A673 (cell line): ENCODE measurements around the gene CYTH1. TPM values are rescaled to one million over a fixed set of nuclear protein-coding genes. Genes with fewer than 3 reads are reported as not detected.

ENCODE experiments used
- BruUV-seq: library from RNA; stranded (reverse); fragments of 400-500 nt; replicated peaks from 2 replicates; lab custom pipeline; 2021; lab: Mats Ljungman, UMichigan
- CTCF ChIA-PET: fragments of 300-600 bp; sonication (Branson Sonifier 250); formaldehyde crosslinking; loops from one replicate; lab custom pipeline; 2022; ENCODE audit warnings: antibody characterized with exemption; lab: Charles Lee
- POLR2A ChIA-PET: fragments of 300-600 bp; sonication (Branson Sonifier 250); formaldehyde crosslinking; loops from one replicate; lab custom pipeline; 2022; ENCODE audit warnings: antibody characterized with exemption; ENCODE audit not compliant: low non-redundant PET; lab: Charles Lee
- DNase-seq: peaks from one replicate; pipeline ENCODE4 v3.0.0-alpha.2; 2015; ENCODE audit warnings: low spot score
- H3K27ac ChIP-seq: fragments of 200-600 bp; sonication (generic); 2 replicates; pipeline ENCODE4 v1.5.1; 2016; ENCODE audit warnings: mixed run types, low read depth, mild to moderate bottlenecking, mixed read lengths, antibody characterized with exemption, low read length; ENCODE audit not compliant: poor library complexity, severe bottlenecking
- H3K27me3 ChIP-seq: fragments of 200-600 bp; sonication (generic); replicated peaks from 2 replicates; pipeline ENCODE4 v1.6.1; 2017; ENCODE audit warnings: mixed run types, low read depth, mild to moderate bottlenecking, mixed read lengths, antibody characterized with exemption, low read length; ENCODE audit not compliant: insufficient read depth, poor library complexity
- H3K36me3 ChIP-seq: fragments of 200-600 bp; sonication (generic); 2 replicates; pipeline ENCODE4 v1.6.1; 2016; ENCODE audit warnings: mixed run types, mild to moderate bottlenecking, mixed read lengths, antibody characterized with exemption, low read length; ENCODE audit not compliant: insufficient read depth, poor library complexity, severe bottlenecking
- H3K4me1 ChIP-seq: fragments of 200-600 bp; sonication (generic); 2 replicates; pipeline ENCODE4 v1.6.1; 2017; ENCODE audit warnings: mixed run types, mild to moderate bottlenecking, mixed read lengths, antibody characterized with exemption, low read length; ENCODE audit not compliant: insufficient read depth, poor library complexity, severe bottlenecking
- H3K4me3 ChIP-seq: fragments of 200-600 bp; sonication (generic); 2 replicates; pipeline ENCODE4 v1.5.1; 2016; ENCODE audit warnings: low read depth, mixed run types, mild to moderate bottlenecking, mixed read lengths, low read length; ENCODE audit not compliant: poor library complexity, severe bottlenecking
- H3K9me3 ChIP-seq: fragments of 200-600 bp; sonication (generic); 2 replicates; pipeline ENCODE4 v1.6.1; 2016; ENCODE audit warnings: mixed run types, low read depth, mild to moderate bottlenecking, mixed read lengths, antibody characterized with exemption, low read length; ENCODE audit not compliant: poor library complexity, severe bottlenecking
- CTCF ChIP-seq: fragments of 300-800, 200-600 bp; sonication (generic); conservative IDR thresholded peaks from 2 replicates; pipeline ENCODE4 v1.5.1; 2017; ENCODE audit warnings: low read depth, mild to moderate bottlenecking, antibody characterized with exemption, low read length, moderate library complexity, mixed read lengths
- EZH2 ChIP-seq: fragments of 200-600 bp; sonication (generic); IDR thresholded peaks from 2 replicates; pipeline ENCODE4 v1.6.1; 2017; ENCODE audit warnings: borderline replicate concordance, low read depth, mild to moderate bottlenecking, mixed read lengths, antibody characterized with exemption, low read length; ENCODE audit not compliant: poor library complexity, severe bottlenecking
- intact Hi-C: fragments of 100-400 bp; cut with micrococcal nuclease; formaldehyde crosslinking; loops from one replicate; pipeline ENCODE4 v1.10.0; 2022; ENCODE audit not compliant: unreplicated experiment
- total RNA-seq: library from RNA; stranded (reverse); gene quantifications from 2 replicates; pipeline ENCODE4 v1.2.3, GENCODE V29; 2021

CYTH1 gene
- total RNA-seq, 1 experiment from 2014 or later: 17.9 TPM

DNA sequence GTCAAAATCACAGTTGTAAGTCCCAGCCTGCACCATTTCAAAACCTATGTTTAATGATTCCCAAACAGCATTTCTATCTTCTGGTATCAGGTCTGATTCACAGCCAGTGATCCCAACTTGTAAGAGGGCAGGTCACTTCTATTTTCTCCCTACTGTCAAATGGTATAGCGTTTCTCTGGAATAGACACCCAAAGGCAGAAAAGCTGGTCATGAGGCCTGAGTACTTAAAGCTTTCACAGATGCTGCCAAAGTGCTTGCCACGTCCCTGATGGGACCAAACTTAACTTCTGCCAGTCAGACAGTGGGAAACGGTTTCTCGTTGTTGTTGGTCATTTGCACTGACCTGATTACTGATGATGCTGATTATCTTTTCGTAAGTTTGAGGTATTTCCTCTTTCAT lies 43.4 kb downstream of the CYTH1 start:
- POLR2A ChIA-PET: no interaction called here
- no peak for TF ChIP-seq CTCF
- TF ChIP-seq EZH2: no peak
- no peak overlapping the region for H3K4me3 ChIP-seq
- intact Hi-C loops: no loop called here
- CTCF ChIA-PET: interaction anchor here (0.5 kb wide), 1 partner anchor 62 kb away, joined by 3 read pairs; no protein-coding TSS in a partner anchor
- DNase-seq: no peak
- H3K27ac ChIP-seq: no peak overlapping the region
- no peaks in the 10 kb centered on the region for H3K36me3 ChIP-seq
- no peaks in the 10 kb centered on the region for H3K27me3 ChIP-seq
- peaks cover 27% of the 10 kb centered on the region for H3K4me1 ChIP-seq
- BruUV-seq: no TSS peak
- H3K9me3 ChIP-seq: no peaks in the 10 kb centered on the region

DNA sequence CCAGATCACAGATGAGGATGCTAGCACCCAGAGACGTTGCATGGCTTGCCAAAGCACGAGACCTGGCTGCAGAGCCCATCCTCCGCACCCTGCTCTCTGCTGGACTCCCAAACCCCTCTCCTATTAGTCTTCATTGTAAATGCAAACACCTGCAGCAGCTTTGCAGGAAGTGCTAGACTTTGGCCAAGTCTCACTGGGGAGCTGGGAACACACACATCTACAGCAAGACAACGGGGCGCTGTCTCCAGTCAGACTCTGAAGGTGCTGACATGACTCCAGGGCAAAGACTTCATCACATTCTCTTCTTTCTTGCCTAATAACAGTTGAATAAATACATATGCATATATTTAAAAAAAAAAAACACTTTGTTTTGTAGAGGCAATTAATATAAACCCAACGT lies 43.8 kb downstream of the CYTH1 start:
- POLR2A ChIA-PET: no interaction called here
- CTCF ChIA-PET: interaction anchor here (0.5 kb wide), 1 partner anchor 61 kb away, joined by 3 read pairs; no protein-coding TSS in a partner anchor
- Histone ChIP-seq H3K9me3 (no peaks in the 10 kb centered on the region), H3K27ac (no peak overlapping the region), H3K4me1 (peaks cover 27% of the 10 kb centered on the region), H3K27me3 (no peaks in the 10 kb centered on the region), H3K4me3 (no peak overlapping the region), H3K36me3 (no peaks in the 10 kb centered on the region)
- no peak for DNase-seq
- no TSS peak for BruUV-seq
- TF ChIP-seq EZH2 (no peak), CTCF (no peak)
- intact Hi-C loops: no loop called here

DNA sequence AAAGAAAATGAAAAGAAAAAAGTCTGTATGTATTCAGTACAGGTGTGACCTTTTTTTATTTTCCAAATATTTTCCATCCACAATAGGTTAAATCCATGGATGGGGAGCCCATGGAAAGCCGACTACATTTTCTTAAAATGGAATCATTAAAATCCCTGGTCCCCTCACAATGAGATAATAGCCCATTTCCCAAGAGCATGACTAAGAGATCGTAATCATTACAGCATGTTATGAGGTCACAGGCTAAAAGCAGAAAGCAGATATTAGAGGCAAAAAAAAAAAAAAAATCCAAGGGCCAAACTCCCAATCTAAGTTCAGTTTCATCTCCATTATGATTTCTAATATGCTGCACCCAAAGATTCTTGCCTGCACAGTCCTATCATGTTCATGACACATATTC lies 44.7 kb downstream of the CYTH1 start:
- H3K27me3 ChIP-seq: no peaks in the 10 kb centered on the region
- H3K9me3 ChIP-seq: no peaks in the 10 kb centered on the region
- no peak overlapping the region for H3K27ac ChIP-seq
- peaks cover 27% of the 10 kb centered on the region for H3K4me1 ChIP-seq
- peak; percentile 77 for DNase-seq
- H3K36me3 ChIP-seq: no peaks in the 10 kb centered on the region
- ChIA-PET POLR2A (no interaction called here), CTCF (no interaction called here)
- H3K4me3 ChIP-seq: no peak overlapping the region
- intact Hi-C loops: no loop called here
- no TSS peak for BruUV-seq
- TF ChIP-seq EZH2: no peak
- TF ChIP-seq CTCF: no peak
